Measurements from ENCODE around the gene KIF18A.
"Not testable (repeated sequence)": the region's sequence is repeated elsewhere in the genome, so short reads cannot be mapped to it uniquely, and the experiment has no call there.

Gene KIF18A

DNA sequence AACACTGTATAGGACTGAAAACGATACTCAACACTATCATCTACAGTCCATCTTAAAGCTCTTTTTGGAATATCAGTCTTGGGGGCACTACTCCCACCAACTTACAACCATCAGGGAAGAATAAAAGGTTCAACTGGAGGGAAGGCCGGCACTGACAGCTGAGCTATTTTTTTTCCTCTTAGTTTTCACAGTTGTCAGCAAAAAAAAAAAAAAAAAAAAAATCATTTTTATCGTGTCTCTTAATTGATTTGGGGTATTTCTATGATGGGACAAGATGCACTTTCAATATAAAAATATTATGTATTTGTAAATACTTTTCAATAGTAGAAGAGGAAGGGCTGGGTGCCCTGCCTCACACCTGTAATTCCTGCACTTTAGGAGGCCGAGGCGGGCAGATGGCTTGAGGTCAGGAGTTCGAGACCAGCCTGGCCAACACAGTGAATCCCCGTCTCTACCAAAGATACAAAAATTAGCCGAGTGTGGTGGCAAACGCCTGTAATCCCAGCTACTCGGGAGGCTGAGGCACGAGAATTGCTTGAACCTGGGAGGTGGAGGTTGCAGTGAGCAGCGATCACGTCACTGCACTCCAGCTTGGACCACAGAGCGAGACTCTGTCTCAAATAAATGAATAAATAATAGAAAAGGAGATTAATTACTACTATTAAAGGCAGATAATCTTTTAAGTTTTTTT lies 1.5 kb downstream of the KIF18A start:
- DNase-seq: no peak

DNA sequence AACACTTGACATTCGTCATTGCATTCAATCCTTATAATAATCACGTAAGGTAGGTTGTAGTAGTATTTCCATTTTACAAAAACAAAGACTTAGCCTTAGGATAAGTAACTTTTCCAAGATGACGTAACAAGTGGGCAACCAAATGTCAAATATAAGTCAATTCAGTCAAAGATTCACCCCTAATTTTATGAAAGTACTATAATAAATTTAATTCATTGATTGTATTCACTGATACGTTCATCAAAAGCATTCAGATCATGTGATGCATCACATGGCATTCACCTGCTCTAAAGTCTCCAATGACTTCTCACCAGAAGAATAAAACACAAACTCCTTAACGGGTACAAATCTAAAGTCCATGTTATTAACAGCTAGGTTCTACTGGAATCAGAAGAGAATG lies 2.1 kb downstream of the KIF18A start:
- DNase-seq: no peak

DNA sequence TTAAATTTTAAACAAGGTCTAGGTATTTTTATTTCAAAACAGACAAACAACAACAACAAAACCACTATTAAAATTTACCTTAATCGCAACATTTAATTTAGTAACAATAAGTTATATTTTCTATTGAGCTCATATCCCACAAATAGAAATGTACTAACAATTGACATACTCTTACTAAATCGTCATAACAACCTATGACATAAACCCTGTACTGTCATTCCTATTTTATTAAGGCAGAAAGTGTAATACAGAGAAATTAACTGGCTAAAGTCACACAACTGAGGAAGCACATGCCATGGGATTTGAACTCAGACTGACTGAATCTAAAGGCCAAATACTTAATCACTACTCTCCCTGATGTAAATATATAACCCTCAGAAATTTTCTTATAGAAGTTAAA lies 3.0 kb downstream of the KIF18A start:
- no peak for DNase-seq

DNA sequence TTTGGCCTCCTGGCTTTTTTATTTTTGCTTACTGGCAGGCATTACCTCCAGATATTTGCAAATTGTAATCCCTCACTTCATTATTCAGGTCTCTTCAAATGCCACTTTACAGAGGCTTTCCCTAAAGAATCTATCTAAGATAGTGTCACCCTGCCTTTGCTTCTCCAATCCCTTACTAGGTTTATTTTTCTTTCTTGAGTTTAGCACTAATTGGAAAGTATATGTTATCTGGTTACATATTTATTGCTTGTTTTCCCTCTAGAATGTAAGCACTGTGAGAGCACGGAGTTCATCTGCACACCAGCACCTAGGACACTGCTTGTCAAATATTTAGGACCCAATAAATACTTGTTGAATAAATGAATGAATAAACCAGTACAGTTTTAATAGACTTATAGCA lies 3.5 kb downstream of the KIF18A start:
- DNase-seq: no peak

DNA sequence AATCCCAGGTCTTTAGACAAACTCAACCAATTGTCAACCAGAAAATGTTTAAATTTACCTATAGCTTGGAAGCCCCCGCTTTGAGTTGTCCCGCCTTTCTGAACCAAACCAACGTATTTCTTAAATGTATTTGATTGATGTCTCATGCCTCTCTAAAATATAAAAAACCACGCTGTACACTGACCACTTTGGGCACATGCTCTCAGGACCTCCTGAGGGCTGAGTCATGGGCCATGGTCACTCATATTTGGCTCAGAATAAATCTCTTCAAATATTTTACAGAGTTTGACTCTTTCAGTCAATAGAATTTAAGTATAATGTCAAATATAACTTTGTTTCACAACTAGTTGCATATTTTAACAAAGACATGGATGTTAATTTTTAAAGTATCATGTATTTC lies 5.7 kb downstream of the KIF18A start:
- DNase-seq: not testable (repeated sequence)

DNA sequence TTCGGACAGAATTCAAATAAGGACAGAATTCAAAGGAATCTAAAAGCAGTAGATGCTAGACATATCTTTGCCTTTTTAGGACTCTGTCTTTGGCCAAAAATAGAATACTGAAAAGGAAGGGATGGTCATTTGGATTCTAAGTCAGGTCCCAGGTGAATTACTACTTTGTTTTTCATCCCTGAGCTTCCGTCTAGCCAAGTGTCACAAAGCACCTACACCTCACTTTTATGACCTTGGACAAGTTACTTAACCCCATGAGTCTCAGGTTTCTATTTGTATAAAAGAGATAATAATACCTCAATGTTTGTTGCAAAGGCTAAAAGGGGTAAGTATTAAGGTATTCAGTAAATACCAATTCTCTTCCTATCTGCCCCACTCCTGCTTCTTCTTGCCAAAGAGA lies 7.3 kb downstream of the KIF18A start:
- DNase-seq: no peak

DNA sequence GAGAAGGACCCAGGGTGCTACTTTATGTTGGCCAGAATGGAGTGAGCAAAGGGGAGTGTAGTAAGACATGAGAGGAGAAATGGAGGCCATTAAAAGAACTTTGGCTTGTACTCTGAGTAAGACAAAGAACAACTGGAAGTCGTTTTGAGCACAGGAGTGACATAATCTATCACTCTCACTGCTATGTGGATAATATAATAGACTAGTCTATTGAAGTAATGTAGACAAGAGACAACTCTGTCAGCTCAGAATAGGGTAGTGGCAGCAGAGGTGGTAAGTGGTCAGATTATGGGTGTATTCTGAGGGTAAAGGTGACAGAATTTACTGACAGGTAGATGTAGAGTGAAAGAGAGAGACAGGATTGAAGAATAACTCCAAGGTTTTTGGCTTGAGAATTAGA lies 8.2 kb downstream of the KIF18A start:
- no peak for DNase-seq

DNA sequence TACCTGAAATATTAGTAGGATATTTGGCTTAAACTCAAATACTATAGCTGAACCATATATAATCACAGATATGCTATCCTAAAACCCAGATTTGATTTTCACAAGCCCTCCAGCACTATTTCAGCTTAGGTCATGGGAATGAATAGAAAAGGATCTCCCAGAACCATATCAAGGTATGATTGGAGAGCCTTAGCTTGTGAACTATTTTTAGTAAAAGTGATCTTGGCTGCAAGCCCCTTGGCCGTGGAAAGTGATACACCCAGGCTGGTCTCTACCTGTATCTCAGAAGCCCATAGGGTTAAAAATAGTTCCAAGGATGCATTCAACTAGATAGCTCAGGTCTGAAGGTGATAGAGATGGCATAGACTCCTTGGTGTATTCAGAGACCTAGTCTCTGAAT lies 9.7 kb downstream of the KIF18A start:
- no peak for DNase-seq

DNA sequence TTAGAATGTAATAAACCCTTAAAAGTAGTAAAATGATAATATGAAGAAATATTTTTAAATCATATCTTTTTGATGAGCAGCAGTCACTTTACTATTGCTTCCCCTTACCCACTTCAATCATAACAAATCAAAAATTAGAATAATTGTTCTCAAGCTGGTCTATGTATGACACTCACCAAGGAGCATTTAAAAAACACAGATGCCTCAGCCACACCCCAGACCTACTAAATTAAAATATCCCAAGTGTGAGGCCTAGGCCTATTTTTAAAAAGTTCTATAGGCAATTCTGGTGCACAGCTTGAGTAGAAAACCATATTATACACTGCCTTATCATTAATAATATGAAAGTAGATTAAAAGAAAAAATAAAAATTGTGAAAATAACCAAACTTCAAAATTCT lies 15.2 kb downstream of the KIF18A start:
- no peak for DNase-seq

DNA sequence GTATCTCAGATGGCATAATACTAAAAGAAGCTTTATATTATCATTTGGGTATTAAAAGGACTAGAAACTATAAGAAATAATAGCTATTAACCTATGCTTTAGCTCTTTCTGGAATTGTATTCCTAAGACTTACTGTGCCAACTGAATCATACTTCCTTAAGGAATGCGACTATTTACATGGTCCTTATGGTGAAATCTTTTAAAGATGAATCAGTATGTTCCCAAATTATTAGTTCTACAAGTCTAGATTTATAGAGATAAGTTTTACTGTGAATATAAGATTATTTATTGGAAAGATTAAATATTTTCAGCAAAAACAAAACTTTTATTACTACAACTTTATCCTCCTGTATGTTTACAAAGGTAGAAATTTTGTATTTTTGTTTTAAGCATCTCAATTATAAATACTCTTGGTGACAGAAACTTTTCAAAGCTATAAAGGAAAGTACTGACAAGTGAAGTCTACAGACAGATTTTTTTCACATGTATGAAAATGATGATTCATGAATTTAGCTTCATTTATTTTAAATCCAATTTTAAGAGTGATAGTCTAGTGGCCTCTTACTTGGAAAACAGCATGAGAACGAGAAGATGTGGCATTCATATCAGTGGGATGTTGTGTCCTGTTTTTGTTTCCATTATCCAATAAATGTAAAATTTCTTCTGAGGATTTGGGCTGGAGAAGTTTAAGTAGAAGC lies 17.8 kb downstream of the KIF18A start:
- no peak for DNase-seq

DNA sequence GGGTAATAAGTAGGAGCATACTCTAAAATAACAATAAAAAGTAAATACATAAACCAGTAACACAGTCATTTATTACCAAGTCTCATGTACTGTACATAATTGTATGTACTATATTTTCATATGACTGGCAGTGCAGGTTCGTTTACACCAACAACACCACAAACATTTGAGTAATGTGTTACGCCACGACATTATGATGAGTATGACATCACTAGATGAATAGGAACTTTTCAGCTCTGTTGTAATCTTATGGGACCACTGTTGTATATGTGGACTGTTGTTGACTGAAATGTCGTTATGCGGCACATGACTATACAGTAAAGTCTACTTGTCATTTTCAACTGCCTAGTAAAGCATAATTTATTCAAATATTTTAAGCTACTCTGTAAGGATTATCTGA lies 18.6 kb downstream of the KIF18A start:
- no peak for DNase-seq

DNA sequence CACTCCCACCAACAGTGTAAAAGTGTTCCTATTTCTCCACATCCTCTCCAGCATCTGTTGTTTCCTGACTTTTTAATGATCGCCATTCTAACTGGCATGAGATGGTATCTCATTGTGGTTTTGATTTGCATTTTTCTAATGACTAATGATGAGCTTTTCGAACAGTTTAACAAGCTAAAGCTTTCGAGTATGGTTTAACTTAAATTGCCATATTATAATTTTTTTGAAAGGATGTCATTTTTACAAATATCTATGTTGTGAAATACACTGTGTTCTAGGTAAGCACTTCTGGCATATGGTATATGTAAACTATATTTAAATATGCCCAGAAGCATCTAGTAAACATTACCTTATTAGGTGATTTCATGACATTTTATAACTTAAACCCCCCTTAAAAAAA lies 20.3 kb downstream of the KIF18A start:
- not testable (repeated sequence) for DNase-seq

DNA sequence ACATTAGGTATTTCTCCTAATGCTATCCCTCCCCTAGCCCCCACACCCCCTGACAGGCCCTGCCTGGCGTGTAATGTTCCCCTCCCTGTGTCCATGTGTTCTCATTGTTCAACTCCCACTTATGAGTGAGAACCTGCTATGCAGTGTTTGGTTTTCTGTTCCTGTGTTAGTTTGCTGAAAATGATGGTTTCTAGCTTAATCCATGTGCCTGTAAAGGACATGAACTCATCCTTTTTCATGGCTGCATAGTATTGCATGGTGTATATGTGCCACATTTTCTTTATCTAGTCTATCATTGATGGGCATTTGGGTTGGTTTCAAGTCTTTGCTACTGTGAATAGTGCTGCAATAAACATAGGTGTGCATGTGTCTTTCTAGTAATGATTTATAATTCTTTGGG lies 20.8 kb downstream of the KIF18A start:
- DNase-seq: not testable (repeated sequence)

DNA sequence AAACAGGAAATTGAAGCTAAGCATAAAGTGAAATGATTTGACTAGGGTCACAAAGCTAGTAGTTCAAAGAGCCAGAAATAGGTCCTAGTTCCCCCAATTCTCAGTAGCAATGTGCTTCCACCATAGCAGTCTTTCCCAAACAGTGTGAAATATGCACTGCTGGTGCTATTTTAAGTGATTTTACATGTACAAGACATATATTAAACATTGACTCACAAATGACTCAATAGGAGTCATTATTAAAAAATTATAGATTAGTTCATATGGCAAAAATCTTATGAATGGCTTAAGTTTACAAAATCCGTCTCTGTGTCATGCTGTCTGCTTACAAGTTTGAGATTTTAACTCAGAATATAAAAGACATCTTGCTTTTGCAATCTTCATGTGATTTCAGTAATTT lies 21.4 kb downstream of the KIF18A start:
- no peak for DNase-seq

DNA sequence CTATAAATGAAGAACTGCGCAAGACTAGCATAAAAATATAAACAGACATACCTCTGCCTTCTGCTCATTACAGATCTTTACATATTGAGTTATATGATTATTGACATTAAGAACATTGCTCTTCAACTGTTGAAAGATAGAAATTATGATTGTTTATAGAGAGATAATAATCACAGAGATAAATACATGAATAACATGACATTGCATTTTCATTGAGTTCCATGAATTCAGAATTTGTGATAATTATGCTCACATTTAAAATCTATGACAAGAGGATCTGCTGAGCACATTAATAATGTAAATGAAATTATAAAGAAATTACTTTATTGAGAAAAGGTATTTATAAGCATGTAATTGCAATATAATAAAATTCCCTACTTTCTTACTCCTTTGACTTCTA lies 24.8 kb downstream of the KIF18A start:
- DNase-seq: no peak

DNA sequence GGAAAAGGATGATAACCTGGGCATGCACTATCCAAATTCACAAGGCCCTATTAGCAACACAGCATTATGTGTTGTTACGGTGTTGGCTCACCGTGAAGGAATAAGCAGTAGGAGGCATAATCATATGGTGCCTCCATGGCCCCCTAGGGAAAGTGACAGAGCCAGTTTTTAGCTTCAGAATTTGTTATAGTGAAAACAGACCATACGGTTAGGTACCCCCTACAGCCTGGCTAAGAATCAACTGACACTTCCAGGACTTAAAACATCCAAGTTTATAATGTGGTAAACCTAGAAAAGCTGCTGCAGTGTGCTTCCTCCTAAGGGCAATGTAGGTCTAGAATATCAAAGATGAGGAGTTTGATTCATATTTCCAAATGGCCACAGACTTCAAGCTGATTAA lies 30.4 kb downstream of the KIF18A start:
- DNase-seq: no peak

DNA sequence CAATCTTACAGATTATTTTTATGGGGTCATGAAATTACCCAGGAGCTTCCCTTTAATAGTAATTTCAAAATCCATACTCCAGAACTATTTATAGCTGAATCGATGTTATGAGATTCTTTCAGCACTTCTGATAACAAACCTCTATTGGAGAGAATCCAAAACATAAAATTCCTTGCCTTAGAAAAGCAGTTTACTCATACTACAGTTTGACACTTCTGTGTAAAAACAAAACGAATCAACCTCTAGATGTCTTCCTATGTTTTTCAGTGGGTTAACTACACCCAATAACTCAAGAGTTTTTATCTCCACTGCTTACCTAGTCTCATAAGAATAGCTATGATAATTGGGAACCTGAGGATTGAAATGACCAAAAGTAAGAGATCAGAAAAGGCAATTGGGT lies 35.6 kb downstream of the KIF18A start:
- no peak for DNase-seq

DNA sequence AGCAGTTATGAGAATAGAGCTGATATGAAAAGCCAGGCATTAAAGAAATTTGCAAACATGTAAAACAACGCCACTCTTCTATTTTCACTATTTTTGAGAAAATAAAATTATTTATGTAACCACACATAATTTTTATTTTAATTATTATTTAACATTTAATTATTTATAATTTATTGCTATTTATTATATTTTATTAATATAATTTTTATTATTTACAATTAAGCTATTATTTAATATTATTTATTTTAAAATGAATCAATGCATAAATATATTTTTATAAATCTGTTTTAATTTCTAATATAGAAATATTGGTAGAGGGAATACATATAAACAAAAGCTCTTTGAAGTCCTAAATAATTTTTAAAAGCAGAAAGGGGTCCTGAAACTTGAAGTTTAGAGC lies 36.7 kb downstream of the KIF18A start:
- no peak for DNase-seq

DNA sequence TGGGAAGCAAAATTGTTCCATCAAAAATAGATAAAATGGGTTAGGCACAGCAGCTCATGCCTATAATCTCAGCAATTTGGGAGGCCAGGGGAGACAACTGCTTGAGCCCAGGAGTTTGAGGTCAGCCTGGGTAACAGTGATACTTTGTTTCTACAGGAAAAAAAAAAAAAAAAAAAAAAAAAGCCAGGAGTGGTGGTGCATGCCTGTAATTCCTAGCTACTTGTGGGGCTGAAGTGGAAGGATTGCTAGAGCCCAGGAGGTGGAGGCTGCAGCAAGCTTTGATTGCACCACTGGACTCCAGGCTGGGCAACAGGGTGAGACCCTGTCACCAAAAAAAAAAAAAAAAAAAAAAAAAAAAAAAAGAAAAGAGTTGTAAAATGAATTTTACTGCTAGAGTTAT lies 49.6 kb downstream of the KIF18A start:
- no peak for DNase-seq

DNA sequence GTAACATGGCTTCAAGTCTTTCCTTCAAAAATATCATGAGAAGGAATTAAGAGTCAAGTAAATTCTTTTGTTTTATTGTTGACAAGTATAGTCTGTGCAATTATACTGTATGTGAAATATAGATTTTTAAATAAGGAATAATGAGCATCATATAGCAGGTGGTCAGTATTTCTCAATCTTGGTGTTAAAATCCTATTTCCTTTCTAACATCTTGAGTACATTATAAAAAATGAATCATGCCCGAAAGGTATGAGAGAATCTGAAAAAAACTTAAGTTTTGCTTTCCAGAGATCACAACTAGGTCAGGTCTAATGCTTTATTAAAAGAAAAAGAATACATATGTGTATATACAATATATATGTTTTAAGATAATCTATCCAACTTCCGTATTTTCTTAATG lies 53.1 kb downstream of the KIF18A start:
- no peak for DNase-seq

DNA sequence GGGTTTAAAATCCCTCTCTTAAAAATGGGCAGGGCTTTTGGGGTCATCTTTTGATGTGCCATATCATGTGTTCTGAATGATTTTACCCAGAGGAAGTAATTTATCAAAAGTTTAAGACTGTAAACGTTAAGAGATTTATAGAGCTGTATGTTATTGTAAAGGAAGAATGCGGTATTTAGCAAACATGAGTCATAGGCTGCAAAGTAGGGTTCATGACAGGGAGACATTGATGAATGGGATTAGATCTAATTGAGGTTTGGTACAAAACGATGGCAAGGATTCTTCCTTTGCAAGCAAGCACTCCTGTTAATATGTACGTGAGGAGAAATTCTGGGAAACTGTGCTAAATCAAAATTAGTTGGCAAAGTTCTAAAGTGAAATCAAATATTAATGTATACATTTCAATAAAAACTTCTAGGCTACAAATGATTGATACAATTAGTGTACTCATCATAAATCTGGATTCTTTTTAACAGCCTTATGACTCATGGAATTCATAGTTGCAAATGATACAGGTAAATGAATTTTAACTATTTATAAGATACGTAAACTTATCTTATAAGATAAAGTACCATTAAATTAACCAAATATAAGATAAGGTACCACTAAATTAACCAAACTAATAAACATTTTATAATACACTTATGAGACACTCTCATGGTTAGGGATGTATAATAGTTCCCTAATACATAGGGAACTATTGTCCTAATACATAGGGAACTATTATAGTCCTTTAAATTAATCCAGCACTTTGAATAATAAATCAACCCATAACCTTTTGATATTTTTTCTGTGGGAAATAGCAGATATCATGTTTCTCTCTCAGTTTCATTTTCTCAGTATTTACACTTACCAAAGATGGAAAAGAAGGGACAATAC lies 58.4 kb downstream of the KIF18A start:
- DNase-seq: no peak

DNA sequence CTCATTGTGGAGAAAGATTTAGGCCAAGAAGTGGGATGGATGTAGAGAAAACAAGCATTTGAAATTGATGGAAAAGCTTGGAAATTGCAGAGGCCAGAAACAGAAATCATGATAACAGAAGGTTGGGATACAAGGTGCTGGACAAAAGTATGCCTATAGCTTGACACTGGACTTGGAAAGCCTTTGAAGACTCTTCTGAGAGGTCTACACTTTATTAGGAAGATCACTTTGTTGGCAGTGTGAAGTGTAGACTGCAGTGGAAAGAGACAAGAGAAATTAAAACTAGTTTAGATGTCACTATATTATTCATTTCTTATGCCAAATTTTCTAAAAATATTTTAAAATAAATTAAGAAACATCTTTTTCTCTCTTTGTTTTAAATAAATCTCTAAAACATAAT lies 59.1 kb downstream of the KIF18A start:
- no peak for DNase-seq

DNA sequence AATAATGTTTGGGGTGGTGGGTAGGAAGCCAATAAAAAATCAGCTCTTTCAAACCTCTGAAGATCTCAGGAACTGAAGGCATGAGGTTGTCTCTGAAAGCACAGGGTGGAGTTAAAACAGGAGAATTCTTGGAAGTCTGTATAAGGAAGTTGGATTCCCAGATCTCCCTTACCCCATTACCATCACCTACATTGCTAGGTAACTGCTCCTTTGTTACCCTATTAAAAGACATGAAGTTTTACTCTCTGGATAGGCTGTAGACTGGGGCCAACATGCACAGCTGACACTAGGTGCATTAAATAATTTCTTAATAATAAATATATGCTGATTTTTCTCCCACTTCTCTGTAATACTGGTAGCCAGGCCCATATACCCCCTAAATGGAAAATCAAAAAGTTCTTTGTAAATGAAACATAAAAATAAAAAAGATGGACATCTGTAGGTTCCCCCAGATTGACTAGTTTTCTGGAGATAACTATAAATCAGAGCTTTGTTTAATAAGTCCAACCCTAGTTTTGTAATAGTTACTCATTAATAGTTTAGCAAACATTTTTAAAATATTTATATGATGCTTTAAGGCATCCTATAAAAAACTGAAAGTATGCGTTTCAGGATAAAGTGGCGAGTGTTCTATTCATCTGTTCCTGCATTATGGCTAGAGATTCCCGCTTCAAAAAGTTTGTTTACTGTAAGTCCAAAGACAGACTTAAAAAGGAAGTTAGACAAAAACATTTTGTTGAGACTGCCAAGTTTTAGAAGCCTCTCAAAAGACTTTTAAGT lies 63.8 kb downstream of the KIF18A start:
- DNase-seq: no peak

All from hematopoietic multipotent progenitor cell treated with erythropoietin and hydrocortisone succinate and interleukin-3 and kit ligand, for 4 days (in vitro differentiated cells).